ENCODE data around the gene AMBRA1. TPM values are rescaled to one million over a fixed set of nuclear protein-coding genes. Genes with fewer than 3 reads are reported as not detected.

AMBRA1 gene
- total RNA-seq, 1 donor from 2014 or later: 36.9 TPM

GRCh38 chr11:46534711-46535110 lies 59.1 kb downstream of the AMBRA1 start:
- peaks cover 8% of the 10 kb centered on the region for H3K4me1 Mint-ChIP-seq (ENCODE audit: unreplicated experiment)
- no peaks in the 10 kb centered on the region for H3K9me3 Mint-ChIP-seq (ENCODE audit: unreplicated experiment)
- DNase-seq (ENCODE audit: low spot score): no peak
- no peak overlapping the region for H3K4me3 Mint-ChIP-seq (ENCODE audit: unreplicated experiment)
- H3K27me3 Mint-ChIP-seq (ENCODE audit: unreplicated experiment): peaks cover 3% of the 10 kb centered on the region
- TF ChIP-seq, protein P1, sequence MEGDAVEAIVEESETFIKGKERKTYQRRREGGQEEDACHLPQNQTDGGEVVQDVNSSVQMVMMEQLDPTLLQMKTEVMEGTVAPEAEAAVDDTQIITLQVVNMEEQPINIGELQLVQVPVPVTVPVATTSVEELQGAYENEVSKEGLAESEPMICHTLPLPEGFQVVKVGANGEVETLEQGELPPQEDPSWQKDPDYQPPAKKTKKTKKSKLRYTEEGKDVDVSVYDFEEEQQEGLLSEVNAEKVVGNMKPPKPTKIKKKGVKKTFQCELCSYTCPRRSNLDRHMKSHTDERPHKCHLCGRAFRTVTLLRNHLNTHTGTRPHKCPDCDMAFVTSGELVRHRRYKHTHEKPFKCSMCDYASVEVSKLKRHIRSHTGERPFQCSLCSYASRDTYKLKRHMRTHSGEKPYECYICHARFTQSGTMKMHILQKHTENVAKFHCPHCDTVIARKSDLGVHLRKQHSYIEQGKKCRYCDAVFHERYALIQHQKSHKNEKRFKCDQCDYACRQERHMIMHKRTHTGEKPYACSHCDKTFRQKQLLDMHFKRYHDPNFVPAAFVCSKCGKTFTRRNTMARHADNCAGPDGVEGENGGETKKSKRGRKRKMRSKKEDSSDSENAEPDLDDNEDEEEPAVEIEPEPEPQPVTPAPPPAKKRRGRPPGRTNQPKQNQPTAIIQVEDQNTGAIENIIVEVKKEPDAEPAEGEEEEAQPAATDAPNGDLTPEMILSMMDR (IDR thresholded peaks at IDR 0.05; ENCODE audit: unreplicated experiment): no peak
- no peak overlapping the region for H3K27ac Mint-ChIP-seq (ENCODE audit: unreplicated experiment)
- no peaks in the 10 kb centered on the region for H3K36me3 Mint-ChIP-seq (ENCODE audit: low read depth, unreplicated experiment)

- Mint-ChIP-seq H3K27me3 (ENCODE audit: unreplicated experiment) (peaks cover 5% of the 10 kb centered on the region), H3K4me3 (ENCODE audit: unreplicated experiment) (no peak overlapping the region), H3K4me1 (ENCODE audit: unreplicated experiment) (peaks cover 8% of the 10 kb centered on the region), H3K36me3 (ENCODE audit: low read depth, unreplicated experiment) (no peaks in the 10 kb centered on the region), H3K9me3 (ENCODE audit: unreplicated experiment) (no peaks in the 10 kb centered on the region), H3K27ac (ENCODE audit: unreplicated experiment) (no peak overlapping the region)
- no peak for DNase-seq (ENCODE audit: low spot score)
- TF ChIP-seq, protein P1 (IDR thresholded peaks at IDR 0.05; ENCODE audit: unreplicated experiment): no peak
Measured at GRCh38 chr11:46533396-46534100, 60.3 kb downstream of the AMBRA1 start.

DNA sequence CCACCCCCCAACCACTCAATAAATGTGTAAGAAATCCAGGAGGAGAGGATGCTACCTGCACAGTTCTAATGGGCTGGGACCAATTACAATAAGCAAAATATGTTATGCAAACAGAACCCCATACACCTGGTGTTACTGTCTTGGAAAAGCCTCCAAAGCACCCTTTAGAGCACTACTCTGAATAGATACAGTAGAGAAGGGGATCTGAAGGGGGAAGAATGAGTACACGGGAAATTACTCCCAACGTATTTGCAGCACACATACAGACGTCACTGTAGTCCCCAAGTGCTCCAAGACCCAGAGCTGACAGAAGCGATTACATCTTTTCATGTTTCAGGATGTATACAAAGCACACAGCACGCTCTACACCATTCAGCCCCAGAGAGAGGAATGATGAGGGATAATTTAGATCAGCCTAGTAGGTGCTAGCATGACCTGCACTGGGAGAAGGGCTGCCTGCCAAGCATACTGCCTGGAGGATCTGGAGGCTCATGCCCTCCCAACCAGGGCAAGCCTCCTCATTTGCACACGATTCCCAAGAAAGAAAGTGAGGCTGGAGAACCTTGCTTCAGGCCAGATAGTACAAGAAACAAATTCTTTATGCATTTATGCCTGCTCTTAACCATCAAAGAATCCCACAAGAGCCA lies 63.8 kb downstream of the AMBRA1 start:
- no peaks in the 10 kb centered on the region for H3K9me3 Mint-ChIP-seq (ENCODE audit: unreplicated experiment)
- TF ChIP-seq, protein P1 (IDR thresholded peaks at IDR 0.05; ENCODE audit: unreplicated experiment): no peak
- peaks cover 3% of the 10 kb centered on the region for H3K4me1 Mint-ChIP-seq (ENCODE audit: unreplicated experiment)
- peaks cover 2% of the 10 kb centered on the region for H3K27me3 Mint-ChIP-seq (ENCODE audit: unreplicated experiment)
- H3K27ac Mint-ChIP-seq (ENCODE audit: unreplicated experiment): no peak overlapping the region
- no peaks in the 10 kb centered on the region for H3K36me3 Mint-ChIP-seq (ENCODE audit: low read depth, unreplicated experiment)
- DNase-seq (ENCODE audit: low spot score): no peak
- H3K4me3 Mint-ChIP-seq (ENCODE audit: unreplicated experiment): no peak overlapping the region

- TF ChIP-seq, protein P1 (IDR thresholded peaks at IDR 0.05; ENCODE audit: unreplicated experiment): peak; percentile 99
- Mint-ChIP-seq H3K9me3 (ENCODE audit: unreplicated experiment) (no peaks in the 10 kb centered on the region), H3K27ac (ENCODE audit: unreplicated experiment) (no peak overlapping the region), H3K36me3 (ENCODE audit: low read depth, unreplicated experiment) (no peaks in the 10 kb centered on the region), H3K27me3 (ENCODE audit: unreplicated experiment) (peaks cover 2% of the 10 kb centered on the region), H3K4me1 (ENCODE audit: unreplicated experiment) (no peaks in the 10 kb centered on the region), H3K4me3 (ENCODE audit: unreplicated experiment) (no peak overlapping the region)
- DNase-seq (ENCODE audit: low spot score): peak; percentile 74
Measured at GRCh38 chr11:46529095-46529905, 64.5 kb downstream of the AMBRA1 start.
